PC-9 (cell line): ENCODE results near the gene PRSS1. TPM values are rescaled to one million over a fixed set of nuclear protein-coding genes. Genes with fewer than 3 reads are reported as not detected.

Source experiments
- BruUV-seq: library from RNA; stranded (reverse); fragments of 400-500 nt; replicated peaks from 2 replicates; lab custom pipeline; 2021; lab: Mats Ljungman, UMichigan
- CTCF ChIA-PET: fragments of 300-600 bp; sonication (Branson Sonifier 250); formaldehyde crosslinking; loops from one replicate; lab custom pipeline; 2022; ENCODE audit warnings: antibody characterized with exemption; lab: Charles Lee
- POLR2A ChIA-PET: fragments of 300-600 bp; sonication (Branson Sonifier 250); formaldehyde crosslinking; loops from one replicate; lab custom pipeline; 2022; ENCODE audit warnings: antibody characterized with exemption; ENCODE audit not compliant: unreplicated experiment; lab: Charles Lee
- DNase-seq, 2 experiments: peaks; one replicate each; pipeline versions ENCODE4 v3.0.0 to v3.0.0-alpha.2; 2015 to 2022; ENCODE audit warnings: mixed read lengths in 1 of 2
- H2AFZ ChIP-seq: fragments of 200-600 bp; sonication (generic); 2 replicates; pipeline ENCODE4 v1.8.1; 2017; ENCODE audit warnings: antibody characterized with exemption
- H3F3A ChIP-seq: fragments of 200-600 bp; sonication (generic); 2 replicates; pipeline ENCODE4 v1.8.1; 2017; ENCODE audit warnings: antibody characterized with exemption, mild to moderate bottlenecking, low read depth; ENCODE audit not compliant: insufficient read depth
- H3K27ac ChIP-seq: fragments of 200-600 bp; sonication (generic); 2 replicates; pipeline ENCODE4 v1.6.1; 2016; ENCODE audit warnings: mixed run types
- H3K27me3 ChIP-seq: fragments of 200-600 bp; sonication (generic); 2 replicates; pipeline ENCODE4 v1.6.1; 2016; ENCODE audit warnings: low read depth, mixed run types; ENCODE audit not compliant: insufficient read depth
- H3K36me3 ChIP-seq: fragments of 200-600 bp; sonication (generic); 2 replicates; pipeline ENCODE4 v1.6.1; 2016; ENCODE audit warnings: low read depth, mixed run types
- H3K4me1 ChIP-seq: fragments of 200-600 bp; sonication (generic); replicated peaks from 2 replicates; pipeline ENCODE4 v1.6.1; 2016; ENCODE audit warnings: mixed run types; ENCODE audit not compliant: insufficient read depth
- H3K4me2 ChIP-seq: fragments of 200-600 bp; sonication (generic); 2 replicates; pipeline ENCODE4 v1.6.1; 2017; ENCODE audit warnings: mixed run types
- H3K4me3 ChIP-seq: fragments of 200-600 bp; sonication (generic); 2 replicates; pipeline ENCODE4 v1.6.1; 2016; ENCODE audit warnings: mixed run types
- H3K79me2 ChIP-seq: fragments of 200-600 bp; sonication (generic); 2 replicates; pipeline ENCODE4 v1.6.1; 2017; ENCODE audit warnings: low read depth, mixed run types
- H3K9me2 ChIP-seq: fragments of 200-600 bp; sonication (generic); 2 replicates; pipeline ENCODE4 v1.8.1; 2017; ENCODE audit warnings: mild to moderate bottlenecking; ENCODE audit not compliant: insufficient read depth
- H3K9me3 ChIP-seq: fragments of 200-600 bp; sonication (generic); 2 replicates; pipeline ENCODE4 v1.8.1; 2016; ENCODE audit warnings: low read depth; ENCODE audit not compliant: insufficient read depth
- H4K20me1 ChIP-seq: fragments of 200-600 bp; sonication (generic); 2 replicates; pipeline ENCODE4 v1.8.1; 2017; ENCODE audit not compliant: insufficient read depth
- CTCF ChIP-seq: fragments of 200-600 bp; sonication (generic); conservative IDR thresholded peaks from 2 replicates; pipeline ENCODE4 v1.6.1; 2017; ENCODE audit warnings: mixed run types, antibody characterized with exemption, mild to moderate bottlenecking, moderate library complexity
- EZH2 ChIP-seq: fragments of 200-600 bp; sonication (generic); IDR thresholded peaks from 2 replicates; pipeline ENCODE4 v1.8.0; 2017; ENCODE audit warnings: antibody characterized with exemption, low read depth
- intact Hi-C: fragments of 100-400 bp; cut with micrococcal nuclease; formaldehyde crosslinking; loops from one replicate; pipeline ENCODE4 v1.10.0; 2022; ENCODE audit not compliant: unreplicated experiment
- total RNA-seq: library from RNA; stranded (reverse); gene quantifications from 2 replicates; pipeline ENCODE4 v1.2.3, GENCODE V29; 2021

The PRSS1 gene
- total RNA-seq, 1 experiment from 2014 or later: 0.94 TPM

DNA sequence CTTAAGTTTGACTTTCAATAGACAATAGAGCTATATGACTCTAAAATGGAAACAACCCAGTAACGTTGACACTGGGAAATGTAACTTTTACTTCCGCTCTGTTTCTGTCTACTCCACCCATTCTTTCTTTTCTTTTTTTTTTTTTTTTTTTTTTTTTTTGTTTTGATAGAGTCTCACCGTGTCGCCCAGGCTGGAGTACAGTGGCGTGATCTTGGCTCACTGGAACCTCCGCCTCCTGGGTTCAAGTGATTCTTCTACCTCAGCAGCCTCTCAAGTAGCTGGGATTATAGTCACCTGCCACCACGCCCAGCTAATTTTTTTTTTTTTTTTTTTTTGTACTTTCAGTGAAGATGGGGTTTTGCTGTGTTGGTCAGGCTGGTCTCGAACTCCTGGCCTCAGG, 35.4 kb downstream of the PRSS1 start:
- Histone ChIP-seq H3K4me2 (no peak overlapping the region), H3K4me3 (no peak overlapping the region), H2AFZ (no peak overlapping the region), H3K36me3 (no peaks in the 10 kb centered on the region), H3K9me2 (no peaks in the 10 kb centered on the region), H3K27ac (no peak overlapping the region), H3K4me1 (peaks cover 10% of the 10 kb centered on the region), H3K9me3 (no peaks in the 10 kb centered on the region; the same call in 1 of the 2 replicates), H3F3A (no peaks in the 10 kb centered on the region; the same call in 1 of the 2 replicates), H3K27me3 (no peaks in the 10 kb centered on the region), H4K20me1 (no peaks in the 10 kb centered on the region), H3K79me2 (no peaks in the 10 kb centered on the region)
- no TSS peak for BruUV-seq
- TF ChIP-seq CTCF (no peak), EZH2 (no peak)
- CTCF ChIA-PET: interaction anchor here (0.6 to 2.7 kb wide), 5 partner anchors 24 to 304 kb away, joined by 3 to 41 read pairs (median 7); no protein-coding TSS in a partner anchor
- intact Hi-C loops: loop anchor here (5.0 kb wide), 1 partner anchor 807 kb away; no protein-coding TSS in a partner anchor
- POLR2A ChIA-PET: interaction anchor here (0.7 kb wide), 2 partner anchors 479 to 504 kb away, joined by 3 to 18 read pairs; partner anchors contain the start of gene GSTK1
- no peak for DNase-seq

DNA sequence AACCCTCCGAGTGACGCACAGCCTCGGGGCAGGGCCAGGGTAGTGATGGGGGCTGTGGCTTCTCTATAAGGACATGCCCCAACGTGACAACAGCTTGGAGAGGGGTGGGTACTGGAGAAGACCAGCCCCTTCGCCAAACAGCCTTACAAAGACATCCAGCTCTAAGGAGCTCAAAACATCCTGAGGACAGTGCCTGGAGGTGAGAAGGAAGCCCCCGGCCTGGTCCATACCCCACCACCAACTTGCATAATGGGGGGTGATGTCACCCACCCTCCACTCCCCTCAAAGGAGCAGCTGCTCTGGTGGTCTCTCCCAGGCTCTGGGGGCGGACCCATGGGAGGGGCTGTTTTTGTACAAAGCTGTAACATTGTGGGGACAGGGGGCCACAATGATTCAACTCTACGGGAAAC, 36.6 kb downstream of the PRSS1 start:
- no peak for DNase-seq
- H3K79me2 ChIP-seq: no peaks in the 10 kb centered on the region
- intact Hi-C loops: no loop called here
- no peak overlapping the region for H2AFZ ChIP-seq
- ChIA-PET CTCF (interaction anchor here (0.6 to 2.1 kb wide), 3 partner anchors 112 to 426 kb away, joined by 4 to 7 read pairs (median 5); no protein-coding TSS in a partner anchor), POLR2A (interaction anchor here (0.7 kb wide), 1 partner anchor 313 kb away, joined by 6 read pairs; no protein-coding TSS in a partner anchor)
- no peaks in the 10 kb centered on the region for H4K20me1 ChIP-seq
- H3K4me2 ChIP-seq: no peak overlapping the region
- peaks cover 15% of the 10 kb centered on the region for H3K4me1 ChIP-seq
- H3F3A ChIP-seq: no peaks in the 10 kb centered on the region; the same call in 1 of the 2 replicates
- no peaks in the 10 kb centered on the region for H3K27me3 ChIP-seq
- no peaks in the 10 kb centered on the region; the same call in 1 of the 2 replicates for H3K9me3 ChIP-seq
- no peaks in the 10 kb centered on the region for H3K36me3 ChIP-seq
- H3K4me3 ChIP-seq: no peak overlapping the region
- no peak for TF ChIP-seq EZH2
- no peak for TF ChIP-seq CTCF
- no peak overlapping the region for H3K27ac ChIP-seq
- BruUV-seq: no TSS peak
- H3K9me2 ChIP-seq: no peaks in the 10 kb centered on the region

DNA sequence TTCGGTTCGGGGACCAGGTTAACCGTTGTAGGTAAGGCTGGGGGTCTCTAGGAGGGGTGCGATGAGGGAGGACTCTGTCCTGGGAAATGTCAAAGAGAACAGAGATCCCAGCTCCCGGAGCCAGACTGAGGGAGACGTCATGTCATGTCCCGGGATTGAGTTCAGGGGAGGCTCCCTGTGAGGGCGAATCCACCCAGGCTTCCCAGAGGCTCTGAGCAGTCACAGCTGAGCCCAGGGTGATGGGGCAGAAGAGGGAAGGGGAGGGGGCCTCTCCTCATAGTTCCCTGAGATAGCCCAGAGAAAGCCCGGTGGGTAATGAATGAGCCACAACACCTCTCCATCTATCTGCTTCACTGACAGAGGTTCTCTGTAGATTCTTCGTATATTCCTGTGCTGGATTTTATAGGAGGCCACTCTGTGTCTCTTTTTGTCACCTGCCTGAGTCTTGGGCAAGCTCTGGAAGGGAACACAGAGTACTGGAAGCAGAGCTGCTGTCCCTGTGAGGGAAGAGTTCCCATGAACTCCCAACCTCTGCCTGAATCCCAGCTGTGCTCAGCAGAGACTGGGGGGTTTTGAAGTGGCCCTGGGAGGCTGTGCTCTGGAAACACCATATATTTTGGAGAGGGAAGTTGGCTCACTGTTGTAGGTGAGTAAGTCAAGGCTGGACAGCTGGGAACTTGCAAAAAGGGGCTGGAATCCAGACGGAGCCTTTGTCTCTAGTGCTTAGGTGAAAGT, 37.9 kb downstream of the PRSS1 start:
- intact Hi-C loops: no loop called here
- Histone ChIP-seq H3K9me3 (no peaks in the 10 kb centered on the region; the same call in 1 of the 2 replicates), H3K27ac (no peak overlapping the region), H2AFZ (no peak overlapping the region), H3K4me1 (peaks cover 16% of the 10 kb centered on the region), H3K4me3 (no peak overlapping the region), H3K4me2 (no peak overlapping the region), H3F3A (no peaks in the 10 kb centered on the region; the same call in 1 of the 2 replicates), H3K27me3 (no peaks in the 10 kb centered on the region), H3K9me2 (no peaks in the 10 kb centered on the region), H4K20me1 (no peaks in the 10 kb centered on the region), H3K79me2 (no peaks in the 10 kb centered on the region), H3K36me3 (no peaks in the 10 kb centered on the region)
- CTCF ChIA-PET: interaction anchor here (0.6 kb wide), 1 partner anchor 210 kb away, joined by 4 read pairs; no protein-coding TSS in a partner anchor
- TF ChIP-seq EZH2 (no peak), CTCF (no peak)
- BruUV-seq: no TSS peak
- POLR2A ChIA-PET: no interaction called here
- no peak for DNase-seq
